Subcutaneous abdominal adipose tissue (tissue), 5 donors: ENCODE measurements around the gene HPN.

ENCODE experiments used
- H3K27ac ChIP-seq: one replicate; pipeline ENCODE4 v1.7.0; 2013; ENCODE audit warnings: low read depth, mild to moderate bottlenecking, inconsistent platforms, low read length, moderate library complexity
- H3K27me3 ChIP-seq, 5 donors: one replicate each; pipeline ENCODE4 v1.7.0; 2013; ENCODE audit warnings: low read length in 5 of 5, inconsistent platforms in 1 of 5; ENCODE audit not compliant: control insufficient read depth in 5 of 5, insufficient read depth in 4 of 5
- H3K36me3 ChIP-seq, 5 donors: one replicate each; pipeline ENCODE4 v1.7.0; 2013; ENCODE audit warnings: low read length in 5 of 5; ENCODE audit not compliant: control insufficient read depth in 5 of 5, insufficient read depth in 5 of 5
- H3K4me1 ChIP-seq, 5 donors: one replicate each; pipeline ENCODE4 v1.7.0; 2013; ENCODE audit warnings: low read length in 5 of 5, mild to moderate bottlenecking in 3 of 5, moderate library complexity in 1 of 5; ENCODE audit not compliant: control insufficient read depth in 5 of 5, insufficient read depth in 5 of 5
- H3K4me3 ChIP-seq, 5 donors: one replicate each; pipeline ENCODE4 v1.7.0; 2013; ENCODE audit warnings: low read length in 5 of 5, low read depth in 1 of 5
- H3K9ac ChIP-seq, 5 donors: one replicate each; pipeline ENCODE4 v1.7.0; 2013; ENCODE audit warnings: low read length in 5 of 5, mild to moderate bottlenecking in 4 of 5, moderate library complexity in 3 of 5
- H3K9me3 ChIP-seq, 5 donors: one replicate each; pipeline ENCODE4 v1.7.0; 2013; ENCODE audit warnings: low read length in 5 of 5; ENCODE audit not compliant: control insufficient read depth in 5 of 5
- donor health status: healthy.
- donor health status: healthy.
- donor health status: healthy.
- donor health status: healthy.
- donor health status: healthy.

HPN gene

GRCh38 chr19:35090160-35090505 lies 48.6 kb downstream of the HPN start:
- Histone ChIP-seq H3K9ac (no peak overlapping the region), H3K36me3 (no peaks in the 10 kb centered on the region), H3K27me3 (peaks cover 6 to 17% (median 8%) of the 10 kb centered on the region in 5 donors), H3K9me3 (no peaks in the 10 kb centered on the region), H3K4me1 (peaks cover 0 to 9% (median 5%) of the 10 kb centered on the region in 5 donors), H3K27ac (no peak overlapping the region), H3K4me3 (no peak overlapping the region)

- H3K9ac ChIP-seq = no peak overlapping the region
These were observed 49.1 kb downstream of the HPN start for GRCh38 chr19:35090506-35091214.

GRCh38 chr19:35093430-35093829 lies 51.9 kb downstream of the HPN start:
- Histone ChIP-seq H3K9me3 (no peaks in the 10 kb centered on the region), H3K27ac (no peak overlapping the region), H3K4me3 (no peak overlapping the region), H3K36me3 (no peaks in the 10 kb centered on the region), H3K27me3 (peaks cover 0 to 9% (median 6%) of the 10 kb centered on the region in 5 donors), H3K9ac (no peak overlapping the region), H3K4me1 (peaks cover 0 to 9% (median 5%) of the 10 kb centered on the region in 5 donors)

More at GRCh38 chr19:35090506-35091214, 49.1 kb downstream of the HPN start:
- Histone ChIP-seq H3K4me3 (no peak overlapping the region), H3K36me3 (no peaks in the 10 kb centered on the region), H3K9me3 (no peaks in the 10 kb centered on the region), H3K4me1 (peaks cover 0 to 9% (median 5%) of the 10 kb centered on the region in 5 donors), H3K27me3 (peaks cover 6 to 17% (median 8%) of the 10 kb centered on the region in 5 donors), H3K27ac (no peak overlapping the region)

GRCh38 chr19:35093941-35094647 lies 52.6 kb downstream of the HPN start:
- H3K4me1 ChIP-seq = peaks cover 0 to 9% (median 5%) of the 10 kb centered on the region in 5 donors
- no peaks in the 10 kb centered on the region for H3K9me3 ChIP-seq
- no peak overlapping the region for H3K9ac ChIP-seq
- no peaks in the 10 kb centered on the region for H3K36me3 ChIP-seq
- H3K27ac ChIP-seq = no peak overlapping the region
- no peak overlapping the region for H3K4me3 ChIP-seq
- peaks cover 0 to 8% (median 6%) of the 10 kb centered on the region in 5 donors for H3K27me3 ChIP-seq

- H3K9ac ChIP-seq = no peak overlapping the region
- peaks cover 0 to 9% (median 5%) of the 10 kb centered on the region in 5 donors for H3K4me1 ChIP-seq
- no peak overlapping the region for H3K27ac ChIP-seq
- no peak overlapping the region for H3K4me3 ChIP-seq
- H3K36me3 ChIP-seq = no peaks in the 10 kb centered on the region
- peaks cover 0 to 8% (median 6%) of the 10 kb centered on the region in 5 donors for H3K27me3 ChIP-seq
- H3K9me3 ChIP-seq = no peaks in the 10 kb centered on the region
These were observed 53.1 kb downstream of the HPN start for GRCh38 chr19:35094656-35095055.

GRCh38 chr19:35095667-35096368 lies 54.3 kb downstream of the HPN start:
- Histone ChIP-seq H3K27ac (no peak overlapping the region), H3K9me3 (no peaks in the 10 kb centered on the region), H3K9ac (no peak overlapping the region), H3K27me3 (peaks cover 0 to 4% (median 4%) of the 10 kb centered on the region in 5 donors), H3K36me3 (no peaks in the 10 kb centered on the region), H3K4me3 (no peak overlapping the region), H3K4me1 (peaks cover 0 to 2% (median 2%) of the 10 kb centered on the region in 5 donors)

GRCh38 chr19:35098413-35099049 lies 57.0 kb downstream of the HPN start:
- Histone ChIP-seq H3K36me3 (no peaks in the 10 kb centered on the region), H3K9me3 (no peaks in the 10 kb centered on the region), H3K4me3 (no peak overlapping the region), H3K27me3 (no peaks in the 10 kb centered on the region), H3K9ac (no peak overlapping the region), H3K4me1 (no peaks in the 10 kb centered on the region), H3K27ac (no peak overlapping the region)

GRCh38 chr19:35099155-35099896 lies 57.8 kb downstream of the HPN start:
- no peaks in the 10 kb centered on the region for H3K36me3 ChIP-seq
- H3K27me3 ChIP-seq = no peaks in the 10 kb centered on the region
- no peaks in the 10 kb centered on the region for H3K4me1 ChIP-seq
- H3K27ac ChIP-seq = no peak overlapping the region
- no peaks in the 10 kb centered on the region for H3K9me3 ChIP-seq
- no peak overlapping the region for H3K9ac ChIP-seq
- no peak overlapping the region for H3K4me3 ChIP-seq

- no peaks in the 10 kb centered on the region for H3K4me1 ChIP-seq
- H3K27ac ChIP-seq = no peak overlapping the region
- H3K9me3 ChIP-seq = no peaks in the 10 kb centered on the region
- H3K4me3 ChIP-seq = no peak overlapping the region
- no peak overlapping the region for H3K9ac ChIP-seq
- H3K36me3 ChIP-seq = no peaks in the 10 kb centered on the region
- no peaks in the 10 kb centered on the region for H3K27me3 ChIP-seq
These were observed 58.4 kb downstream of the HPN start for GRCh38 chr19:35099897-35100275.
